ENCODE measurements around the gene PTX4. TPM values are rescaled to one million over a fixed set of nuclear protein-coding genes. Genes with fewer than 3 reads are reported as not detected.

Gene PTX4
- total RNA-seq, 1 donor from 2014 or later: not detected

DNA sequence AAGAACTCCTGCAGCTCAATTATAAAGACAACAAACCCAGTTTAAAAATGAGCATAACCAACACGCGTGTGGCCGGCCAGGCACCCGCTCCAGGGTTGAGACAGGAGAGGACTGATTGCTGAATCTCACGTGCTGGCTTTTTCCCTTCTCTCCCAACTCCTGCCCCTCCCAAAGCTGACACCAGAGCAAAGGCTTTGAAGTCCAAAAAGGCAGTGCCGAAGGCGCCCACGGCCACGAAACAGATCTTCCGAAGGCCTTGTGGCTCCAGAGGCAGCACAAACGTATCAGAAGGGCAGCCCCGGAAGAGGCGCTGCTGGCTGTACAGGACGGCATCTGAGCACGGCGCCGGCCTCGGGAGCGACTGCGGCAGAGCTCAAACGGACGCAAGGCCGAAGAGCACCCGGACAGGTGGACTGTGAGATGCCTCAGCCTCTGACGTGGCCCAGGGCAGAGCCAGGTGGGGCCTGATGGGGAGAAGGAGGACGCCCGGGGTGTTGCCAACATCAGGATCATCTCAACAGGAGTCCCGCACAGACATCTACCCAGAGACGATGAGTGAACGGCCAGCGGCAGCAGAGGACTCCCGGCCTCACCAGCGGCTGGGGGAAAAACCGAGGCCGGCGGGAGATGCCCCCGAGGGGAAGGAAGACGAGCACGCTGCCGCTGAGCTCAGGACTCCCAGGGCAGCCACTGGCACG is 24.4 kb downstream of the PTX4 start:
- ChIA-PET POLR2A (interaction anchor here (0.8 to 1.1 kb wide), 3 partner anchors 10 to 28 kb away, joined by 3 to 4 read pairs (median 3); partner anchors contain the start of gene CLCN7), CTCF (no interaction called here)

GRCh38 chr16:1461146-1461545 is 27.6 kb downstream of the PTX4 start:
- no peak for ATAC-seq (ENCODE audit: low read depth)
- no peak for TF ChIP-seq CTCF (IDR thresholded peaks at IDR 0.05)
- Mint-ChIP-seq H3K4me3 (no peak overlapping the region), H3K4me1 (peaks cover 26% of the 10 kb centered on the region), H3K36me3 (ENCODE audit: low read depth) (peaks cover 48% of the 10 kb centered on the region), H3K27ac (peak overlapping the region; percentile 90), H3K27me3 (no peaks in the 10 kb centered on the region), H3K9me3 (no peaks in the 10 kb centered on the region)
- CTCF ChIA-PET: no interaction called here
- intact Hi-C loops (cut with micrococcal nuclease): no loop called here
- POLR2A ChIA-PET: no interaction called here
- DNase-seq: no peak

More for the DNA sequence above, 24.4 kb downstream of the PTX4 start:
- peaks cover 50% of the 10 kb centered on the region for H3K36me3 Mint-ChIP-seq (ENCODE audit: low read depth)
- DNase-seq (no peak), ATAC-seq (ENCODE audit: low read depth) (no peak)
- intact Hi-C loops (cut with micrococcal nuclease): no loop called here
- H3K9me3 Mint-ChIP-seq: no peaks in the 10 kb centered on the region
- no peaks in the 10 kb centered on the region for H3K27me3 Mint-ChIP-seq
- H3K27ac Mint-ChIP-seq: peak overlapping the region; percentile 24
- H3K4me1 Mint-ChIP-seq: peaks cover 17% of the 10 kb centered on the region
- TF ChIP-seq CTCF (IDR thresholded peaks at IDR 0.05): no peak
- no peak overlapping the region for H3K4me3 Mint-ChIP-seq

DNA sequence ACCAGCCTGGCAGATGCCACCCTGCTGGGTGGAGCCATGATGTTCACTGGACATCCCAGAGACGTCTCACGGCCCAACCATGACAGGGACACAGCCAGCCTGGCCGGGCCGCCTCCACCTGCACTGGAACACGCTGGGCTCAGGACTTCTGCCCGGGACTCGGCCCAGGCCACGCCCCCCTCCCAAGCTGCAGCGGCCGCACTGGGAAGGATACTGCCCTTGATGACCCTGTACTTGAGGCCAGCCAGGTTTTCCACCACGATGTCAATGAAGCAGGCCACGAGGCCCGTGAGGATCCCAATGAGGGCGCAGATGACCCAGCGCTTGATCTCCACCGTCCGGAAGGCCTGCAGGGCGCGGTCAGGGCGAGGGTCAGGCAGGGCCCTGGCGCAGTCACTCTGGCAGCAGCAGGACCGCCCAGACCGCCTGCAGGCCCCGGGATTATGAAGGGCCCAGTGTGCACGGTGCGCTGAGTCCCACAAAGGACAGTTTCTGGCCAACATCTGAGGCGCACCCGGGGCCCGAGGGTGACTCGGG is 28.1 kb downstream of the PTX4 start:
- Mint-ChIP-seq H3K4me3 (no peak overlapping the region), H3K27ac (peak overlapping the region; percentile 90), H3K9me3 (no peaks in the 10 kb centered on the region), H3K4me1 (peaks cover 26% of the 10 kb centered on the region), H3K27me3 (no peaks in the 10 kb centered on the region), H3K36me3 (ENCODE audit: low read depth) (peaks cover 49% of the 10 kb centered on the region)
- POLR2A ChIA-PET: interaction anchor here (1.7 to 3.5 kb wide), 2 partner anchors 15 to 32 kb away, joined by 4 to 30 read pairs; partner anchors contain the start of gene CCDC154
- no peak for TF ChIP-seq CTCF (IDR thresholded peaks at IDR 0.05)
- no peak for ATAC-seq (ENCODE audit: low read depth)
- CTCF ChIA-PET: no interaction called here
- intact Hi-C loops (cut with micrococcal nuclease): no loop called here
- DNase-seq: no peak

- intact Hi-C loops (cut with micrococcal nuclease): loop anchor here (1.0 to 10.0 kb wide), 2 partner anchors 15 to 155 kb away; partner anchors contain the start of genes CLCN7, CRAMP1 and IFT140
- ATAC-seq (ENCODE audit: low read depth) (no peak), DNase-seq (no peak)
- CTCF ChIA-PET: no interaction called here
- POLR2A ChIA-PET: interaction anchor here (0.7 to 3.5 kb wide), 7 partner anchors 11 to 52 kb away, joined by 4 to 52 read pairs (median 30); partner anchors contain the start of genes CCDC154, TELO2 and UQCC4
- no peak overlapping the region for H3K4me3 Mint-ChIP-seq
- H3K36me3 Mint-ChIP-seq (ENCODE audit: low read depth): peaks cover 50% of the 10 kb centered on the region
- no peak for TF ChIP-seq CTCF (IDR thresholded peaks at IDR 0.05)
- H3K9me3 Mint-ChIP-seq: no peaks in the 10 kb centered on the region
- H3K4me1 Mint-ChIP-seq: peaks cover 26% of the 10 kb centered on the region
- peak overlapping the region; percentile 90 for H3K27ac Mint-ChIP-seq
- no peaks in the 10 kb centered on the region for H3K27me3 Mint-ChIP-seq
These were observed 28.8 kb downstream of the PTX4 start for GRCh38 chr16:1459967-1460366.

DNA sequence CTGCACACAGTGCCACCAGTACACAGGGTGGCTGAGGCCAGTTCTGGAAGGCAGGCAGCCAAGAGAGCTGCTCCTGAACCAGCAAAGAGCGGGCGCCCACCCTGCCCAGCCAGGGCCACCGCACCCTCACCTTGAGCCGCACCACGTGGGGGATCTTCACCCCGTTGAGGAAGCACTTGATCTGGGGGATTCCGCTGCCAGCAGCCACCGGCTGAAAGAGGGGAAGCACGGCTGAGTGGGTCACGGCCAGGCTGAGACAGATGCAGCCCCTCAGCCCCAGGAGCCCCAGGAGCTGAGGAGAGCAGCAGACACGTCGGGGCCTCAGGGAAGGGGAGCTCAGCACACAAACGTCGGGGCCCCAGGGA is 29.8 kb downstream of the PTX4 start:
- Mint-ChIP-seq H3K4me3 (peak overlapping the region; percentile 76), H3K4me1 (peaks cover 26% of the 10 kb centered on the region)

More for the DNA sequence above, 29.8 kb downstream of the PTX4 start:
- Mint-ChIP-seq H3K27ac (peak overlapping the region; percentile 99), H3K36me3 (ENCODE audit: low read depth) (peaks cover 49% of the 10 kb centered on the region), H3K9me3 (no peaks in the 10 kb centered on the region), H3K27me3 (no peaks in the 10 kb centered on the region)
- ATAC-seq (ENCODE audit: low read depth) (peak; percentile 93), DNase-seq (peak; percentile 73)
- POLR2A ChIA-PET: interaction anchor here (0.6 to 3.5 kb wide), 20 partner anchors 11 to 254 kb away, joined by 3 to 52 read pairs (median 4); partner anchors contain the start of genes CCDC154, JPT2, MAPK8IP3 and PERCC1
- intact Hi-C loops (cut with micrococcal nuclease): loop anchor here (1.0 to 10.0 kb wide), 5 partner anchors 14 to 156 kb away; partner anchors contain the start of genes CLCN7, CRAMP1, IFT140 and TELO2
- no peak for TF ChIP-seq CTCF (IDR thresholded peaks at IDR 0.05)
- CTCF ChIA-PET: interaction anchor here (1.3 kb wide), 1 partner anchor 30 kb away, joined by 3 read pairs; no protein-coding TSS in a partner anchor

Measured in activated B cell treated with CpG ODN at 0.5 μM for 24 hours (primary cell).